Measurements from ENCODE around the gene KDM6A. TPM values are rescaled to one million over a fixed set of nuclear protein-coding genes. Genes with fewer than 3 reads are reported as not detected.

Gene KDM6A
- total and polyA plus RNA-seq, 9 of the 15 experiments (the other 6 are each of a cell fraction or from before 2014, with no cell fraction given), result 8.4 to 34.3 (median 22.9) TPM

GRCh38 chrX:45134315-45134731 lies 261.3 kb downstream of the KDM6A start (continued):
- no peak for TF ChIP-seq ZBTB9 (CRISPR knock-in tag; IDR thresholded peaks at IDR 0.05)
- TF ChIP-seq ZNF121 (CRISPR knock-in tag; conservative IDR thresholded peaks at IDR 0.05), result no peak
- no peak for TF ChIP-seq GABPB2 (CRISPR knock-in tag; conservative IDR thresholded peaks at IDR 0.05)
- TF ChIP-seq PCBP1 (IDR thresholded peaks at IDR 0.05; ENCODE audit: low read depth, low read length, poor library complexity, severe bottlenecking), result no peak
- no peak for TF ChIP-seq ZKSCAN3 (CRISPR knock-in tag; IDR thresholded peaks at IDR 0.05)
- TF ChIP-seq BRD9 (IDR thresholded peaks at IDR 0.05; ENCODE audit: low read depth, partially characterized antibody), result no peak

GRCh38 chrX:45134775-45135174 lies 261.8 kb downstream of the KDM6A start:
- ATAC-seq (no peak), DNase-seq (ENCODE audit: extremely low read depth in 1 of 4, low spot score in 3 of 4) (no peak), FAIRE-seq (no peak)
- Histone ChIP-seq H2AFZ (ENCODE audit: low read depth, low read length) (peak overlapping the region; percentile 70), H3K9me1 (ENCODE audit: control insufficient read depth, insufficient read depth, low read length) (no peaks in the 10 kb centered on the region), H3K27ac (ENCODE audit: extremely low read depth, low read depth, low read length) (peak overlapping the region; percentile 25; the same call in 1 of the 3 replicates), H3K9ac (ENCODE audit: insufficient read depth in 1 of 2, low read depth in 2 of 2, low read length in 2 of 2) (no peak overlapping the region), H4K20me1 (replicated peaks; ENCODE audit: control insufficient read depth, insufficient read depth, low read length) (no peaks in the 10 kb centered on the region), H3K36me3 (ENCODE audit: control insufficient read depth, insufficient read depth, low read length) (no peaks in the 10 kb centered on the region), H3K4me2 (ENCODE audit: insufficient read depth, low read length) (no peak overlapping the region; the same call in 1 of the 2 replicates), H3K79me2 (ENCODE audit: control insufficient read depth, insufficient read depth, low read length) (no peaks in the 10 kb centered on the region), H3K4me1 (replicated peaks in 1 of 2; ENCODE audit: control insufficient read depth in 2 of 2, insufficient read depth in 2 of 2, low read length in 2 of 2) (no peaks in the 10 kb centered on the region; a peak in 1 of 5 replicates), H3K27me3 (ENCODE audit: control insufficient read depth in 2 of 2, insufficient read depth in 2 of 2, low read length in 2 of 2) (no peaks in the 10 kb centered on the region), H3K9me3 (replicated peaks; ENCODE audit: control insufficient read depth, insufficient read depth, low read depth, low read length) (no peaks in the 10 kb centered on the region; the same call in 1 of the 2 replicates), H3K4me3 (no peak overlapping the region)
- WGBS (ENCODE audit: insufficient coverage, low coverage, missing lambda C conversion rate), result 72% methylated on average over 2 of the region's 3 CpGs
- CTCF ChIA-PET (ENCODE audit: low intra/inter-chr PET ratio), result no interaction called here
- no TSS peak for BruUV-seq (replicated peaks)
- in situ Hi-C loops (cut with MboI) (no loop called here), intact Hi-C loops (cut with micrococcal nuclease) (no loop called here)
- POLR2A ChIA-PET, result no interaction called here
- no peak for TF ChIP-seq NCOR1 (IDR thresholded peaks at IDR 0.05)
- TF ChIP-seq ZBTB1 (CRISPR knock-in tag; IDR thresholded peaks at IDR 0.05; ENCODE audit: borderline replicate concordance, low read depth), result no peak
- no peak for TF ChIP-seq ZHX1 (conservative IDR thresholded peaks at IDR 0.05; ENCODE audit: low read length)
- TF ChIP-seq HCFC1 (IDR thresholded peaks at IDR 0.05; ENCODE audit: low read depth, low read length), result no peak
- TF ChIP-seq PTRF (tag; IDR thresholded peaks at IDR 0.05), result no peak
- no peak for TF ChIP-seq HOMEZ (CRISPR knock-in tag; IDR thresholded peaks at IDR 0.05)
- TF ChIP-seq ZNF668 (CRISPR knock-in tag; IDR thresholded peaks at IDR 0.05), result no peak
- no peak for TF ChIP-seq COPS2 (conservative IDR thresholded peaks at IDR 0.05)
- no peak for TF ChIP-seq ZFP91 (CRISPR knock-in tag; IDR thresholded peaks at IDR 0.05)
- TF ChIP-seq DPF2 (IDR thresholded peaks at IDR 0.05), result no peak
